Measurements from ENCODE around the gene PATZ1.

Gene PATZ1

GRCh38 chr22:31281733-31282132 is 64.4 kb downstream of the PATZ1 start:
- DNase-seq, result no peak

GRCh38 chr22:31279821-31280505 is 66.2 kb downstream of the PATZ1 start:
- DNase-seq, result no peak

- no peak for DNase-seq
Measured at GRCh38 chr22:31279327-31279669, 66.8 kb downstream of the PATZ1 start.

GRCh38 chr22:31278626-31279326 is 67.4 kb downstream of the PATZ1 start:
- no peak for DNase-seq

- no peak for DNase-seq
Measured at GRCh38 chr22:31278151-31278621, 68.0 kb downstream of the PATZ1 start.

- no peak for DNase-seq
Measured at GRCh38 chr22:31277741-31278140, 68.4 kb downstream of the PATZ1 start.

- DNase-seq, result no peak
Measured at GRCh38 chr22:31276426-31277167, 69.5 kb downstream of the PATZ1 start.
